KMS-11 (cell line): ENCODE results near the gene FSTL5.

Source experiments
- H2AFZ ChIP-seq: fragments of 200-600 bp; sonication (generic); 2 replicates; pipeline ENCODE4 v1.6.1; 2016; ENCODE audit warnings: antibody characterized with exemption, mixed run types, low read depth
- H3K27ac ChIP-seq: fragments of 200-600 bp; sonication (generic); 2 replicates; pipeline ENCODE4 v1.6.1; 2016; ENCODE audit warnings: mild to moderate bottlenecking, mixed run types
- H3K27me3 ChIP-seq: fragments of 200-600 bp; sonication (generic); 2 replicates; pipeline ENCODE4 v1.6.1; 2017; ENCODE audit warnings: mild to moderate bottlenecking, low read depth, mixed run types, moderate library complexity; ENCODE audit not compliant: insufficient read depth
- H3K36me3 ChIP-seq: fragments of 200-600 bp; sonication (generic); 2 replicates; pipeline ENCODE4 v1.6.1; 2017; ENCODE audit warnings: mild to moderate bottlenecking, mixed run types; ENCODE audit not compliant: insufficient read depth
- H3K4me1 ChIP-seq: fragments of 200-600 bp; sonication (generic); 2 replicates; pipeline ENCODE4 v1.6.1; 2016; ENCODE audit warnings: mild to moderate bottlenecking, low read depth, mixed run types; ENCODE audit not compliant: poor library complexity, severe bottlenecking
- H3K4me2 ChIP-seq: fragments of 200-600 bp; sonication (generic); 2 replicates; pipeline ENCODE4 v1.7.0; 2016; ENCODE audit warnings: mild to moderate bottlenecking, mixed run types
- H3K4me3 ChIP-seq: fragments of 200-600 bp; sonication (generic); IDR thresholded peaks from 2 replicates; pipeline ENCODE4 v1.6.1; 2017; ENCODE audit warnings: low read depth, low read length, mixed read lengths; ENCODE audit not compliant: insufficient read depth
- H3K79me2 ChIP-seq: fragments of 200-600 bp; sonication (generic); 2 replicates; pipeline ENCODE4 v1.6.1; 2016; ENCODE audit warnings: low read depth, mixed run types; ENCODE audit not compliant: insufficient read depth
- H3K9ac ChIP-seq: fragments of 200-600 bp; sonication (generic); 2 replicates; pipeline ENCODE4 v1.6.1; 2016; ENCODE audit warnings: mild to moderate bottlenecking, mixed run types
- H4K20me1 ChIP-seq: fragments of 200-600 bp; sonication (generic); 2 replicates; pipeline ENCODE4 v1.6.1; 2016; ENCODE audit warnings: mild to moderate bottlenecking, mixed run types; ENCODE audit not compliant: insufficient read depth
- TF ChIP-seq, protein P1 (sequence below): fragments of 200-600 bp; sonication (generic); conservative IDR thresholded peaks from 2 replicates; pipeline ENCODE4 v1.6.1; 2017; ENCODE audit warnings: low read depth, mild to moderate bottlenecking, antibody characterized with exemption, low read length, moderate library complexity, mixed read lengths

The FSTL5 gene

DNA sequence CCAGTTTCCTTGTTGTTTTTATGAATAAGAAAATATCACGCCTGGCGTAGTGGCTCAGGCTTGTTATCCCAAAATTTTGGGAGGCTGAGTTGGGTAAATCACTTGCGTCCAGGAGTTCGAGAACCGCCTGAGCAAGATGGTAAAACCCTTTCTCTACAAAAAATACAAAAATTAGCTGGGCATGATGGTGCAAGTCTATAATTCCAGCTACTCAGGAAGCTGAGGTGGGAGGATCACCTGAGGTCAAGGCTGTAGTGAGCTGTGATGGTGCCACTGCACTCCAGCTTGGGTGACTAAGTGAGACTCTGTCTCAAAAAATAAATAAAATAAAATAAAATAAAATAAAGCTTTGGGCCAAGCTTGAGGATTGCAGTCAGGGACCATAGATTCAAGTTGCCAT, 827.2 kb downstream of the FSTL5 start:
- no peaks in the 10 kb centered on the region for H3K79me2 ChIP-seq
- H3K4me1 ChIP-seq, result no peaks in the 10 kb centered on the region
- H3K27me3 ChIP-seq, result no peaks in the 10 kb centered on the region; the same call in 1 of the 2 replicates
- H2AFZ ChIP-seq, result no peak overlapping the region
- H4K20me1 ChIP-seq, result no peaks in the 10 kb centered on the region
- no peak overlapping the region for H3K9ac ChIP-seq
- no peak overlapping the region for H3K27ac ChIP-seq
- H3K4me2 ChIP-seq, result no peak overlapping the region
- no peak overlapping the region for H3K4me3 ChIP-seq
- TF ChIP-seq, protein P1, sequence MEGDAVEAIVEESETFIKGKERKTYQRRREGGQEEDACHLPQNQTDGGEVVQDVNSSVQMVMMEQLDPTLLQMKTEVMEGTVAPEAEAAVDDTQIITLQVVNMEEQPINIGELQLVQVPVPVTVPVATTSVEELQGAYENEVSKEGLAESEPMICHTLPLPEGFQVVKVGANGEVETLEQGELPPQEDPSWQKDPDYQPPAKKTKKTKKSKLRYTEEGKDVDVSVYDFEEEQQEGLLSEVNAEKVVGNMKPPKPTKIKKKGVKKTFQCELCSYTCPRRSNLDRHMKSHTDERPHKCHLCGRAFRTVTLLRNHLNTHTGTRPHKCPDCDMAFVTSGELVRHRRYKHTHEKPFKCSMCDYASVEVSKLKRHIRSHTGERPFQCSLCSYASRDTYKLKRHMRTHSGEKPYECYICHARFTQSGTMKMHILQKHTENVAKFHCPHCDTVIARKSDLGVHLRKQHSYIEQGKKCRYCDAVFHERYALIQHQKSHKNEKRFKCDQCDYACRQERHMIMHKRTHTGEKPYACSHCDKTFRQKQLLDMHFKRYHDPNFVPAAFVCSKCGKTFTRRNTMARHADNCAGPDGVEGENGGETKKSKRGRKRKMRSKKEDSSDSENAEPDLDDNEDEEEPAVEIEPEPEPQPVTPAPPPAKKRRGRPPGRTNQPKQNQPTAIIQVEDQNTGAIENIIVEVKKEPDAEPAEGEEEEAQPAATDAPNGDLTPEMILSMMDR, result no peak
- H3K36me3 ChIP-seq, result no peaks in the 10 kb centered on the region

DNA sequence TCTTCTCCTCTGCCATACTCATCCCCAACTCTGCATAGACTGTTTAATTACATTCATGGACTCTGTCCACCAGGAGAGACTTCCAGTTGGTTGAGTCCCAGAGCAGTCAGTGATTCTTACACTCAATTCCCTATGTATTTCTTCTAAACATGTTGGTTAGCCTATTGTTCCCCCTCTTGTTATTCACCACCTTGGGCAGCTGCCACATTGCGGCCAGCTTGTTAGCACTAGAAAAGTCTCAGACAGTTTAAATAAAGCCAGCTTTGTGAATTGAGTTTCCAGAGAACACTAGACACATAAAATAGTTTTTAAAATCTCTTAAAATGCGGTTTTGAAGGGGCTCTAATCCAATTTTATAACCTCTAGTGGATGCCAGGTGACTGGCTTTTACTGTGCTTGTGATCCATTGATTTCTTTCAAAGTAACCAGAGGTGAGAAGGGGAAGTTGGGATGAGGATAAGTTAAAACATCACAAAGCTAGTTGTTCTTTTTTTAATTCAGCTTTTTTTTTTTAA, 827.7 kb downstream of the FSTL5 start:
- Histone ChIP-seq H2AFZ (no peak overlapping the region), H3K4me3 (no peak overlapping the region), H3K36me3 (no peaks in the 10 kb centered on the region), H3K9ac (no peak overlapping the region), H3K4me2 (no peak overlapping the region), H3K79me2 (no peaks in the 10 kb centered on the region), H3K4me1 (no peaks in the 10 kb centered on the region), H3K27me3 (no peaks in the 10 kb centered on the region; the same call in 1 of the 2 replicates), H3K27ac (no peak overlapping the region), H4K20me1 (no peaks in the 10 kb centered on the region)
- TF ChIP-seq, protein P1, result no peak
